HG03432 (cell line): Measurements from ENCODE around the gene TTC7B.

Experiments used
- ATAC-seq: cut with Tn5 transposase; IDR thresholded peaks from one replicate; pipeline ENCODE4 v1.9.1; 2021; ENCODE audit warnings: mild to moderate bottlenecking, moderate library complexity; ENCODE audit not compliant: unreplicated experiment

TTC7B gene

GRCh38 chr14:90519262-90519920 lies 296.8 kb downstream of the TTC7B start:
- no peak for ATAC-seq

GRCh38 chr14:90518941-90519256 lies 297.3 kb downstream of the TTC7B start:
- ATAC-seq: no peak

- ATAC-seq: no peak
These were observed 297.9 kb downstream of the TTC7B start for GRCh38 chr14:90518069-90518940.

DNA sequence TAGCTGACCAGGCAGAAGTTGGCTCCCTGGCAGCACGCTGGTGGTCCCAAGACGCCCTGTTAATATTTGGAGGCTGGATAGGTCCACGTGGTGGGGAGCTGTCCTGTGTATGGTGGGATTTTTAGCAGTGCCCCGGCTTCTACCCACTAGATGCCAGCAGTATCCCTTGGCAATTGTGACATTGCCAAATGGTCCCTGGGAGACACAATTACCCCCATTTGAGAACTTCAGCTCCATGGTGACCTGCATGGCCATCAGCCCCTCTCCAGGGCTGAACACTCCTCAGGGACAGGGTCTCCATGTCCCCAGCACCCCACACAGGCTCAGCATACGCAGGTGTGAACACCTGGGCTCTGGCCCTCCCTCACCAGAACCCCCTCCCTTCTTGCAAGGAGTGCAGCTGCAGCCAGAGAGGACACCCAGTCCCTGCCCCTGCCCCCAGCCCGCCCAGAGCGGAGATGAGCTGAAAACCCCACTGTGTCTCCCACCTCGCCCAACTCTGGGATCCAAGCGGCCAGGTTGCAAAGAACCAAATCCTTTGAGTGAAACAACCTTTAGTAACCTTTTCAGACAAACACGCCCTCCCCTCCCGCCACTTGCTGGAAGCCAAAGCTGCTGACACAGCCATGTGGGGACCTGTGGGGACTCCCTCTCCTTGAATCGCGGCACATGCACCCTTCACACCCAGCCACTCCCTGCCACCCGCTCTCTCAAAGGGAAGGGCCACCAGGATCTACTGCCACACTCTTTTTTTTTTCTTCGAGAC lies 299.0 kb downstream of the TTC7B start:
- ATAC-seq: no peak

- no peak for ATAC-seq
These were observed 301.7 kb downstream of the TTC7B start for GRCh38 chr14:90514566-90514965.

DNA sequence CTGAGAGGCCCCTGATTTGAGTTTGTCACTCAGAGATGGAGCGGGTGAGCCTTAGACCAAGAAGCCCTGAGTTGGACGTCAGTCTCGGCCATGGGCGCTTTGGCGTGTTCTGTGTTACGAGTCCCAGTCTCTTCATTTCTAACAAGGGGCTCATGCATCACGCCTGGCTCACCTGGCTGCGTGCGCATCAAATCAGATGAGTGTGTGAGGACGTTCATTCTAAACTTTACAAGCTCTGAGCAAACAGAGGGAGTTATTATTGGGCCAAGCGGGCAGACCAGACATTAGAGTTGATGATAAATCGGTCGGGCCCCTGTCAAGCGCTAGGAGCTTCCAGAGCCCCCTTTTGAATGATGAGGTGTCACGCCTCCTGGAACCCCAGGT lies 302.2 kb downstream of the TTC7B start:
- no peak for ATAC-seq

- ATAC-seq: no peak
These were observed 302.8 kb downstream of the TTC7B start for GRCh38 chr14:90513161-90514014.

DNA sequence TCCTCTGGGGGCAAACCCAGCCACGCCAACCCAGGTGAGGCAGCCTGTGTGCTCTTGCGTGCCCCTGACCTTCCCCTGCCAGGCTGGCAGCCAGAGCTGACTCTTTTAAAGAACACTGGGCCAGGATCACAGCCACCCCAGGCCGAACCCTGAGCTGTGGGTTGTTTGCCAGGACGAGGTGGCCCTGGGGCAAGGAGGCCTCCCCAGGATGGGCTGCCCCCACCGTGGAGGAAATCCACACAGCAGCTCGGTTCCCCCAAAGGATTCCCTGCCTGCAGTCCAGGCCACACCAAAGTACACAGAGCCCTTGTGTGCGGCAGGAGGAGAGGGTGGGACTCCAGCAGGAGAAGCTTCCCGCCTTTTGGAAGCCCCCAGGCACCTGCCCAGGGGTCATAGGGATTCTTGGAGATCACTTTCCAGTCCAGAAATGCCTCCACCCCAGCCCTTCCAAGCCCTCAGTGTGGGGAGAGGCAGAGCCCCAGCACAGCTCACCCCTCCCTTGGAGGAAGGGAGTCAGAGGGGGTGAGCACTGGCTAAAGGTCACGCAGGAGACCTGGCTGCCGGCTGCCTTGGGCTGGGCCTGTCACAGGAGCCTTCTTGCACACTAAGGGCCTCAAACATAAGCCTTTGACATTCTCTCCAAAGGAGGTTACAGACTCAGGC lies 303.8 kb downstream of the TTC7B start:
- no peak for ATAC-seq

GRCh38 chr14:90511795-90512328 lies 304.4 kb downstream of the TTC7B start:
- no peak for ATAC-seq

DNA sequence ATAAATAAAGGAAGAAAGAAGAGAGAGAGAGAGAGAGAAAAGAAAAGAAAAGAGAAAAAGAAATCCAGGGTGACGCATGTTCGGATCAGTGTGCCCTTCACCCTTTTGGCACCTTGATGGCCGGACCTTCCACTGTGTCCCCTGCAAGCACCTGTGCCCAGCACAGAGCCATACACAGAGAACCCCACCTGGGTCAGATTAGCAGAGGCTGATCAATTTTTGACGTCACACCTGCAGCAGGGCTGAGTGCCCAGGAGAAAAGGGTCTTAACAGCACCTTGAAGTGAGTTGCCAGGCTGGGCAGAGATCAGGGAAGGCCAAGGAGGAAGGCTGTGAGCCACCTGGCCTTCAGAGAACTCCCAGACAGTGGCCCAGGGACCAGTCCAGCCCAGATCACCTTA lies 305.0 kb downstream of the TTC7B start:
- no peak for ATAC-seq

- ATAC-seq: no peak
These were observed 306.1 kb downstream of the TTC7B start for GRCh38 chr14:90510159-90510558.

DNA sequence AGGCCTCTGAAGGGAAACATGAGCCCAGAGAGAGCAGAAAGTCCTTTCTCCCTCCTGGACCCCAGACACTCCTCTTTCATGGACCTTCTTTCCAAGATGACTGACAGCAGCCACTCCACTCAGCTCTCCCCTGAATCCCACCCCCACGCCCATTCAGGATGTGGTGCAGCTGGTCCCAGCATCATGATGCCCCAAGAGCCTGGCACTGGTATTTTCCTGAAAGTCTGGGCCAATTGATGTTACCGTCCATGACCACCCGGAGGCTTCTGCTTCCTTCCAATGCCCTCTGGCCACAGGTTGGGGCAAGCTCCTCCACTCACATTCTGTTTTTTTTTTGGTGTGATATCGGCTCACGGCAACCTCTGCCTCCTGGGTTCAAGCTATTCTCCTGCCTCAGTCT lies 306.8 kb downstream of the TTC7B start:
- ATAC-seq: no peak

DNA sequence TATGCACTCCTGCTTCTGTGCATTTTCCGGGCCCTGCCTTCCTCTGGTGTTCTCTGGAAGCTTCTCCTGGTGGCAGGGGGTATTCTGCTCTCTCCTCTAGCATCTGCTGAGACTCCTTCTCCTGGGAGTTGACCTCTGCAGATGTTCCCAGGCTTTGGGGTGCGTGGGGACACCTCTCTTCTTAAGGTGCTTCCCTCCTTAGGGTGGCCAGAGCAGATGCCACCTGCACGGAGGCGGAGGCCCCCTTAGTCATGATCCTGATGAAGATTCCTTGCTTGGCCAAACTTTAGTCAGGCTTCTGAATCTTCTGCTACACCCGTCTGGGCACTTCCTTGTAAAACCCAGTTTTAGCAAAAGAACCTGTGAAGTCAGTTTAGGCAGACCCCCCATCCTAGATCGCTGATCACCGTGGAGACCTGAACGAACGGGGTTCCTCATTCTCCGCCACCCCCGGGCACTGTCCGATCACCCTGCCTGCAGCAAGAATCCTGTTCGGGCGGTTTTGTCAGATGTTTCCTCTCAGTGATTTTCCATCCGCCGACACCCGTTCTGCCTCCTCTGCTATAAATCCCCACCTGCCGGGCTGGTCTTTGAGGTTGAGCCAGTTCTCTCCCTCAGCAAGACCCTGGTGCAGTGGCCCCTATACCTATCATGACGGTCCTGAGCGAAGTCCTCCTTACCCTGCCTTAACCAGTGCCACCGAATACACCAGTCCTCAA lies 307.5 kb downstream of the TTC7B start:
- ATAC-seq: no peak

- ATAC-seq: no peak
These were observed 308.2 kb downstream of the TTC7B start for GRCh38 chr14:90508036-90508435.

DNA sequence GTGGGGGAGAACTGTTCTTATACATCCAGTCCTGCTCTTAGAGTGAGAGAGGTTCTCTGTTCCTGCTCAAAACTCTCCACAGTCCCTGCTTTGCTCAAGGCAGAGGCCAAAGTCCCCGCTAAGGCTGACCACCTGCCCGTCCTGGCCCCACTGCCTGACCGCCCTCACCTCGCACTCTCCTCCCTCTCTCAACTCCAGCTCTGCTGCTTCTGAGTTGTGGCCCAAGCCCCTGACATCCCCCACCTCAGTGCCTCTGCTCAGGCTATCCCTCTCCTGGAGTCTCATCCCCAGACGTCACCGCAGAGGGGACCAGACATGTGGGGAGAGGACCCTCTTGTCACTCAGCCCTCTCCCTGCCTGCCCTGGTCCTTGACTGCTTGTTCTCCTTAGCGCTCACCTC lies 308.8 kb downstream of the TTC7B start:
- ATAC-seq: no peak

GRCh38 chr14:90506748-90507147 lies 309.5 kb downstream of the TTC7B start:
- no peak for ATAC-seq

GRCh38 chr14:90505531-90505930 lies 310.7 kb downstream of the TTC7B start:
- no peak for ATAC-seq

DNA sequence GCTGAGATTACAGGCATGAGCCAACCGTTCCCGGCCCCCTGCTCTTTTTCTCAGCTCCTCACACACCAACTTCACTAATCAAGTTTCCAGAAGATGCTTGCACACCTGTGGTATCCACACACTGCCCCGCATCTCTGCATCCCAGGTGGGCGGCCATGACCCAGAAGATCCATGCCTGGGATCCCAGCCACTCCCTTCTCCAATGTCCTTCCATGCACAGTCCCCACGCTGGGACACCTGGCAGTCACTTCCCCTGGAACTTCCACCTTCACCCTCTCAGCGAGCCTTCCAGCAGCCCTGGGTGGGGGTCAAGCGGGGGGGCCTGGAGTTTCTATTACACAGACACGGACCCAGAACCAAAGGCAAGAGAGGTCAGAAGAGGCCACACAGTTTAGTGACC lies 311.6 kb downstream of the TTC7B start:
- ATAC-seq: no peak

GRCh38 chr14:90503582-90503981 lies 312.6 kb downstream of the TTC7B start:
- ATAC-seq: no peak
